HG03558 (cell line): ENCODE data around the gene MTG2.

Experiments used
- ATAC-seq: cut with Tn5 transposase; IDR thresholded peaks from one replicate; pipeline ENCODE4 v1.9.1; 2021; ENCODE audit warnings: moderate number of reproducible peaks; ENCODE audit not compliant: unreplicated experiment; ENCODE audit errors: extremely low read depth

Gene MTG2

GRCh38 chr20:62228982-62229545 lies 46.2 kb downstream of the MTG2 start:
- ATAC-seq = no peak

GRCh38 chr20:62229667-62230066 lies 46.8 kb downstream of the MTG2 start:
- ATAC-seq = no peak

GRCh38 chr20:62230276-62230675 lies 47.4 kb downstream of the MTG2 start:
- no peak for ATAC-seq

DNA sequence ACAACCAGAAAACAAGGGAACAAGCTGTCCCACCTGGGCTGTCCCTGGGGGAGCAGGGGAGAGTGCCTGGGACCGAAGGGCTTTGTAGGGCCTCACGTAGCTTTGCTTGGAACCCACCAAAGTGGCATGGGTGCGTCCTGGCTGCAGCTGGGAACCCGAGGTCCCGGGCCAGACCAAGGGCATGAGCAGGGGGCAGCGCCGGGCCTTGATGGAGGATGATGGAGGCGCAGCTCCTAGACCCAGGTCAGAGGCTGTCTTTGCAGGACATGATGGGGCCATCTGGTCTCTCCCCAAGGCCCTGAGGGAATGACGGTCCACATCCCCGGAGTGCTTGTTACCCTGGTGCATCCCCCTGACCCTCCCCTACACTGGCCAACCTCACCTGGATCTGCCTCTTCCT lies 47.9 kb downstream of the MTG2 start:
- no peak for ATAC-seq

DNA sequence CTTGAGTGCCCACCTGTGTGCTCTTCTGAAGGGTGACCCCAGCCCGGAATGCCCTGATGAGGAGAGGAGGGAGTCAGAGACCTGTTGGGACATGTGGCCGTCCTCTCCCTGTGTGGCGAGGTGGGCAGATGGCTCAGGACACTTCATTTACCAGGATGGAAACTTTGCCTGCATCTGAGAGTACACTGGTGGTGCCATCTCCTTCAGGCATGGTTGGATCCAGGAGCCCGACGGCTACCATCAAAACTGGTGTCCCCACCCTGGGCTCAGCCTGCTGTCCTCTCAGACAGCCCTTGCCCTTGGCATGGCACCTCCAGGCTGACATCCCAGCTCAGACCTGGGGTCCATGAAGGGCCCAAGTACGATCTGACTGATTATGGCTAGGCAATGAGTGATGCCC lies 48.5 kb downstream of the MTG2 start:
- ATAC-seq = no peak

DNA sequence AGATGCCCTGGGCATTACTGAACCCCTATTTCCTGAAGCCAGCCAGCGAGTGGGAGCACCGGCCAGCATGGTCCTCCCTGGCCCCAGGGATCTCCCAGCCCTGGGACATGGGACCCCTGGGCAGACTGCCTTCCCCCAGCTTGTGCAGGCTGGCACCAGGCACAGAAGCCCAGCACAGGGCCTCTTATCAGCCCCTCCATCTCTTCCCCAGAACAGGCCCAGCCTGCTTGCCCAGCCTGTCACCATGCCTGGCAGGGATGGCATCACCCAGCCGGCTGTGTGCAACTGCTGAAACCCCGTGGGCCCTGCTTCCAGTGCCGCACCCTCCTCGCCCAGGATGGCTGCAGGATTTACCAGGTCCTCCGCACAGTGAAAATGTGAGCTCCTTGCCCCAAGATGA lies 49.4 kb downstream of the MTG2 start:
- no peak for ATAC-seq

DNA sequence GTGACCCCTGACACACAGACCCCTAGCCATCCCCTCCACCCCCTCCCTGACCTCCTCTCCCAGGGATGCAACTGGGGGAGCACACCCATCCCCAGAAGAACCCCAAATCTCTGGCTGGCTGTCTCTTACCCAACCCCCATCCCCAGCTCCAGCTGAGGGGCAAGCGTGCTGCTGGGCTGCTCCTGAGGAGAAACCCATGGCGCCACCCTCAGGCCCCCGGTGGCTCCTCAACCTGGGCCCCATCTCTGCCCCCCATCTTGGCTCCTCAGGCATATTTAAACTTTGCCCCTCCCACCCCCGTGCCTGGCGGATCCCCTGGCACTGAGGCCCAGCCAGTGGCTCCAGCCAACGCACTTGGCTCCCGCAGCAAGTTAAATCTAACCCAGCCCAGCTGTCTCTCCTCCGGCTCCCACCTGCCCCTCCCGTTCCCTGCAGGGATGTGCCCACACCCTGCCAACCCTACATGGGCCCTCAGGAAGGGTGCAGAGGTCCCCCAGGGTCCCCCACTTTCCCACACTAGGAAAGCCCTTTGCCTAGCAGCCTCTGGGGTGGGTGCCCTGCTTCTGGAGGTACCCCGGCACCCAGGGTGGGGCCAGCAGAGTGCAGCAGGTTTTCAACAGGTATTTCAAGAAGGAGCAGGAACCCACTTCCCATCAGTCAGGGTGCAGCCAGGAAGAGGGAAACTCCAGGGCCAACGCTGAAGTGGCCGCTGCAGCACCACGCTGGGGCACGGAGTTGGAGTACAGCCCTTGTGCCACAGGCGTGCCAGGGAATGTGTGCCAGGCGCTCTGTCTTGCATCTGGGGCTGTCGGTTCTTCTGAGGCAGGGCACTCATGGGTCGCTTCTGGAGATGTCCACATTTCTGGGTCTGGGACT lies 50.2 kb downstream of the MTG2 start:
- ATAC-seq = no peak

GRCh38 chr20:62233684-62234083 lies 50.9 kb downstream of the MTG2 start:
- ATAC-seq = no peak

GRCh38 chr20:62234339-62234738 lies 51.5 kb downstream of the MTG2 start:
- no peak for ATAC-seq

DNA sequence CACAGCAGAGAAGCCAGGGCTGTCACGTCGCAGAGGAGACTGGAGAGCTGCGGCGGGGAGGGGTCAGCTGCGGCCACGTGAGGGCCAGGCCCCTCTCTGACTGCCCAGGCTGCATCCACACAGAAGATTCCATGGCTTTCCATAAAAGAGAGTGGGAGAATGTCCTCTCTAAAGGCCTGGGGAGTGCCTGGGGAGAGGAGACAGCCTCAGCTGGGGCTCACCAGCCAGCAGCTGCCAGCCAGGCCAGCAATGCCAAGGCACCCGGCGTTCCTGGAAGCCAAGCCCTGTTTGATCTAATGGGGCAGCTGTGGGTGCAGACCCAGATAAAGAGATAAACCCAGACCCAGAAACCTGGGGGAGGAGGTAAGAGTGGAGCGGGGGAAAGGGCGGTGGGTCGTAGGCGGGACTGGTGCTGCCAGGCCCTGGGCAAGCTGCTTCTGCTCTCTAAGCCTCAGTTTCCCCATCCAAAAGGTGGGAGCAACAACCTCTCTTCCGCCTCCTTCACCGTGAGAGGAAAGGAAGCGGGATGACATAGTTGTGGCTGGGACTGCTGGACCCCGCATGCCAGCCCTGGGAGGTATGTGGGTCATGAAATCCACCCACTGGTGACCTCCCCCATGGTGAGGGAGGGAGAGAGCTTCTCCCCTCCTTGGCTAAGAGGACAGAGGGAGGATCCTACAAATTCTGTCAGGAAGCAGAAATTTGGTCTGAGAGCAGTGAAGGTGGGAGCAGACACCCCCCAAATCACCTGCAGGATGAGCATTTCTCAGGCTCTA lies 52.4 kb downstream of the MTG2 start:
- no peak for ATAC-seq

DNA sequence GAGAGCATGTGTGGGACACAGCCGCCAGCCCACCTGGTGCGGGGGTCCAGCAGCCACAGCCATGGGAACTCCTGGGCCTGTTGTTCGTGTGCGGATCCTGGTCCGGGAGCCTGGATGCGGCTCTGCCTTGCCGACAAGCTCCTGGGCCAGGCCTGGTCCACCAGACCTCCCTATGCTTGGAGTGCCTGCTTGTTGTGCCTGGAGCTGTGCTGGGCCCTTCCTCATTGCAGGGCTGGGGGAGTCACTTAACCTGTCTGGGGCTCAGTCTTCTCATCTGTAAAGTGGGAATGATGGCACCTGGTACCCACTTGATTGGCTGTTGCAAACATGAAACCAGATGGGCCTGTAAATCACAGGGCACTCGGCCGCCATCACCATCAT lies 52.9 kb downstream of the MTG2 start:
- ATAC-seq = no peak

- ATAC-seq = no peak
Observed at GRCh38 chr20:62236200-62236599, 53.4 kb downstream of the MTG2 start.

- ATAC-seq = no peak
Observed at GRCh38 chr20:62236766-62237513, 54.1 kb downstream of the MTG2 start.

GRCh38 chr20:62237514-62237800 lies 54.6 kb downstream of the MTG2 start:
- ATAC-seq = no peak

DNA sequence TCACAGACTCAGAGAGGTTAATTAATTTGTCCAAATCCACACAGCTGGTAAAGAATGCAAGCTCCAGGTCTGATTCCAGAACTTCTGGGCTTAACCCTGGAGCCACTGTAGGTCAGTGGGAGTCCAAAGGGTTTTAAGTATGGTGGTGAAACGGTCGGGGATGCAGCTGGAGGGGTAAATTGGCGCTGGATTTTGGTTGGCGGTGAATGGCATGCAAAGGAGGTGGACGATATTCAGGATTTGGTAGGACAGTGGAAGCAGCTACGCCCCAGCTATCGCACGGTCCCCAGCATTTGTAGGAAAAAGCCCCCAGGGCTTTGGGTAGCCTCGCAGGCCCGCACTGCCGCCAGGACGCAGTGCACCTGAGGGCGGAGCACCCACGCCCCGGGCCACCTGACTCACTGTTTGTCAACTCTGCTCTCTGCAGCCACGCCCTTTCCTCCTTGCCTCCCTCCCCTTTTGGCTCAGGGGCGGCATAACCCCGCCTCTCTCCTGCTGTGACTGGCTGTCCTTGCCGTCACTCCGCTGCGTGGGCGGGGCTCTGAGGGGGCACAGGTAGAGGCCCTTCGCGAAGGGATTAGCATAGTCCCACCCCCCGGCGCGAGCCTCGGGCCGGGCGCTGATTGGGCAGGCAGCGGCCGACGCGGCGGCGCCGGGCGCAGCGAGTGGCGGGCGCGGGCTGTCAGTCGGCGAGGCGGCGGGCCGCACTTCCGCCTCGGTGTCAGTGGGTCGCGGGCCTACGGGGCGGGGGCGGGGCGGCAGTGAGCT lies 55.2 kb downstream of the MTG2 start, which contains the start of gene OSBPL2:
OSBPL2 (plus strand) TSS at position 721 of the 768 bp plus-strand sequence. CDS start 17,664 bp downstream, outside the sequence.
- ATAC-seq = peak; percentile 94

DNA sequence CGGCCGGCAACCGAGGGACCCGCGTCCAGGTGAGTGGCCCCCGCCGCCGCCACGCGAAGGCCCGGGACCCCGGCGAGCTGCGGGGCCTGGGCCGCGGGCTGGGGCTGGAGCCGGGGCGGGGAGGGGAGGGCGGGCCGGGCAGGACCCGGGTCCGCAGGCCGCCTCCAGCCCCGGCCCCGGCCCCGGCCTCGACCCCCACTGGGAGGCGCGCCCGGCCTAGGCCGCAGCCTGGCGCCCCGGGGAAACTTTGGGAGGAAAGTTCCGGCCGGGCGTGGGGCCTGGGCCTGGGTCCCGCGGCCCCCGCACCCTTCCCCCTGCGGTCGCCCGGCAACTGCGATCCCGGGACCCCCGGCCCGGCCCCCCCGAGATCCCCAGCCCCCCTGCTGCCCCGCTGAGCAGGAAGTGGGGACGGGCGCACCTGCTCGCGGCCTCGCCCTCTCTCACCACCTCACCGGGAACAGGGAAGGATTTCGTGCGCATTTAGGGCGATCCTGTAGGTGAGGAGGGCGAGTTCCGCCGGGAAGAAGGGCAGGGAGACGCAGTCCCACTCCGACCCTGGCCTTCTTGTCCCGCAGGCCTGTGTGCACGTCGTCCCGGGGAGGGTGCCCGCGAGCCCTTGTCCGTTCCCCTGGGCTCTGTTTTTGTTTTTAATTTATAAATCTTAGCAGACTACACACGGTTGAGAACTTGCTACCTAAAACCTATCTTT lies 55.9 kb downstream of the MTG2 start:
- ATAC-seq = no peak

DNA sequence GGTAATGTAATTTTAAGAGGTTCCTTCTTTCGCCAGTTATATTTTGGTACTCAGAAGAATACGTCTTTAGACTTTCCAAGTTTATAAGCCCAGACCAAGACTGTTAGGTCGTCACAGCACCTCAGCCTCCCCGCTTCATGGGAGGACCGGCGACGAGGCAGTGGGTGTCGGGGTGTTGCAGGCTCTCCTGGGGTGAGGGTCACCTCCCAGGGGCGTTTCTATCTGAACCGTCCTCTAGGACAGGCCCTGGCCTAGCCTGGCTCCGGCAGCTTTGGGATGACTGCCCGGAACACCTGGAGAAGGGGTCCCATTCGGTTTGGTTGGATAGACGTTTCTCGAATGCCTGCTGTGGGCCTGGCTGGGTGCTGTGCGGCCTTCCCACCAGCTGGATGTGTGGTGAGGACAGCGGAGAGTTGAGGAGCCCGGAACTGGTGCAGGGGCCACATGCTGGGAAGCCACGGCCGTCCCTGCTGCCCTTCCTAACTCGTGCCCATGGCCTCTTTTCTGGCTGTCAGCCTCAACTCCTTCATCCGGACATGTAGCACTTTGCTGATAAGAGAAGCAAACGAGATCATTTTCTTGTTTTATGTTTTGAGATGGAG lies 56.6 kb downstream of the MTG2 start:
- no peak for ATAC-seq

- ATAC-seq = no peak
Observed at GRCh38 chr20:62240020-62240685, 57.3 kb downstream of the MTG2 start.
